ENCODE data around the gene CKM.
"Not testable (repeated sequence)": the region's sequence is repeated elsewhere in the genome, so short reads cannot be mapped to it uniquely, and the experiment has no call there.

The CKM gene

DNA sequence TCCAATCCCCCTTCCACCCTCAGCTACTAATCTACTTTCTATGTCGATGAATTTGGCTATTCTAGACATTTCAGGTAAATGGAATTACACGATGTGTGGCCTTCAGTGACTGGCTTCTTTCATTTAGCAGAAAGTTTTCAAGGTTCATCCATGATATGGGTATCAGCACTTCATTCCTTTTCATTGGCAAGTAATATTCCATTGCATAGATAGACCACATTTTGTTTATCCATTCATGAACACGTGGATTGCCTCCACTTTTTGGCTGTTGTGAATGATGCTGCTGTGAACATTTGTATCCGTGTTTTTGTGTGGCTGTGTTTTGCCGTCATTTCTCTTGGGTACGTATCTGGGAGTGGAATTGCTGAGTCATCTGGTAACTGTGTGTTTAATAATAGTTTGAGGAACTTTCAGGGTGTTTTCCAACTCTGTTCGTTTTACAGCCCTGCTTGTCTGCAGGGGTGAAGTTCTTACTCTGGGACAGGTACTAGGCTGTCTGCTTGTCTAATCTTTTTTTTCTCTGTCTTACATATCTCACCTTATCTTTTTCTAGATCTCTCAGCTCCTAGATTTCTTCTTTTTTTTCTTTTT is 39.1 kb downstream of the CKM start:
- no peak for DNase-seq

DNA sequence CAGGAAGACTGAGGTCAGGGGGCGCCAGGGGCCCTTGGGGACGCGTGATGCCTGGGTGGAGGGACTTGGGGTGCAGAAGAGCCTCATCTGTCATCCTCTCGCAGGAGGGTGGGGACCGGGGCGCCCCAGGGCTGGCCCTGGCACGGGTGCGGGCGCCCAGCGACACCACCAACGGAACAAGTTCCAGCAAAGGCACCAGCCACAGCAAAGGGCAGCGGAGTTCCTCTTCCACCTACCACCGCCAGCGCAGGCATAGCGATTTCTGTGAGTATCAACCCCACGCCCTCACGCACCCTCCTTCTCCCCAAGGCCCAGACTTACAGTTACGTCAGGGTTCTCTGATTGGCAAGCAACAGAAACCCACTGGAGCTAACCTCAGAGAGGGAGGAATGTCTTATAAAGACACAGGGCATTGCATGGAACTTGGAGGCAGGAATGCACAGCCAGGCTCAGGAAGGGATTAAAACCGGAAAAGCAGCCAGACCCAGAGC is 42.2 kb downstream of the CKM start:
- no peak for DNase-seq

DNA sequence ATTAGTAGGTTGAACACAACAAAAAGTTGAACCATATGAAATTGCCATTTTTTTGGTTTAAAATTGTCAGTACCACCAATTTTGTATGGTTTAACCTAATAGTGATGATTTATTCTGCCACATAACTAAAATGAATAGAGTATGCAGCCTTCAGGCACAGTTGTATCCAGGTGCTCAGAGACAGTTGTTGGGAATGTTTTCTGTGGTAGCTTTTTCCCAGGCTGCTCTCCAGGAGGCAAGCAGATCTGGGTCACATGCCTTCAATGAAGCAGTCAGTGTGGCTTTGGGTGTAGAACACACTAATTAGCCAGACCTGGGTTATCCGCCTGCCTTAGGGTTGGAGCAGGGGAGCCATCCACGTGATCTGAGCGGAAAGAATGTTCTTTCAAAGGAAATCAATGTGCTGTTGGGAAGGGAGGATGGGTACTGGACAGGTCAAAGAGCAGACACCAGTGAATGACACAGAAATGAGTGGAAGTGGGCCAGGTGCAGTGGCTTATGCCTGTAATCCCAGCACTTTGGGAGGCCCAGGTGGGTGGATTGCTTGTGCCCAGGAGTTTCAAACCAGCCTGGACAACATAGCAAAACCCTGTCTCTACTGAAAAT is 43.0 kb downstream of the CKM start:
- DNase-seq, result no peak

DNA sequence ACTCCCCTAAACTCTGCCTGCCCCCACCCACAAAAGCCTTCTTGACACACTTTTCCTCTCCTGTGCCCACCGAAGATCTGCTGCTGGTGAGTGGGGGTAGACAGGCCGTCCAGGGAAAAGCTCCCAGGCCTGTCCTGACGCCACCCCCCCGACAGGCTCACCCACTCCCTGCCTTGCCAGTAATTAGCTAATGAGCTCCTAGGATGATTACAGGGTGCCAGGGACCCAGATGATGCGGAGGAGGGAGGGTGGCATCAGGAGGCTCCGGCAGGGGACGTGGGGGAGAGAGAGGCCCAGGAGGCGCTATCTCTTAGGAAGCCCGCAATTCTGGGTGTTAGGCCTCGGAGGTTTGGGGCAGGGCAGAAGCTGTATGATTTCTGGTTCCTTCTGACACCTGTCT is 44.6 kb downstream of the CKM start:
- DNase-seq, result no peak

DNA sequence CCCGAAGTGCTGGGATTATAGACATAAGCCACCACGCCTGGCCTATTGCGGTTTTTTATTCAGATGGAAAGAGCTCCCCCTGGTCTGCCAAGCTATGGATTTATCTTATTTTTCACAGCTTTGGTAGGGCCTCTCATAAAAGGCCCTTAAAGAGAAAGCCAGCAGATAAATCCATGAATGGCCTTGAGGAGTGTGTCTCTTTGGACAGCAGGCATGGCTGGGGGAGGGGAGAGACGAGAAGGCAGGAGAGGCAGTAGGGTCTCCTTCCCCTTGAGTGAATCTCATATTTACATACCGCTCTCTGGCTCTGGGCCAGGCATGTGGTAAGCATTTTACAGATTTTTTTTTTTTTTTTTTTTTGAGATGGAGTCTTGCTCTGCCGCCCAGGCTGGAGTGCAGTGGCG is 46.4 kb downstream of the CKM start:
- DNase-seq, result no peak

DNA sequence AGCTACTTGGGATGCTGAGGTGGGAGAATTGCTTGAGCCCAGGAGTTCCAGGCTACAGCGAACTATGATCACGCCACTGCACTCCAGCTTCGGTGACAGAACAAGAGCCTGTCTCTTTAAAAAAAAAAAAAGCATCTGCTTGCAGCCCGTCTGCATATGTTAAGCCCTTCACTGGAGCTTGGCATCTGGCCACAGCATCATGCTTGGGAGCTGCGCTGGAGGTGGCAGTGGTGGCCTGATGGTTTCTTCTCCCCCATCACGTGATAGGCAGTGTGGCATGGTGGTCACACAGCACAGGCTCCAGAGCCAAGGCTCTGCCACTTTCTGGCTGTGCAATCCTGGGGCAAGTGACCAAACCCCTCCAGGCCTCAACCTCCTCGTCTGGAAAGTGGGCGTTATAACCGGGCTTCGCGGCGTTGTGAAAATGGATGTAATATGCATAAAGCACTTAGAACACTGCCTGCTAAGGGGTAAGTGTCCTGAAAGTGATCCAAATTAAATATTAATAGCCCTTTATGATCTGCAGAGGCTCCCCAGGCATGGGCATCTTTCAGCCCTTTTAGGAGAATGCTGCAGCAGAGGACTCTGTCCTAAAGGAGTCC is 47.2 kb downstream of the CKM start:
- DNase-seq, result no peak

DNA sequence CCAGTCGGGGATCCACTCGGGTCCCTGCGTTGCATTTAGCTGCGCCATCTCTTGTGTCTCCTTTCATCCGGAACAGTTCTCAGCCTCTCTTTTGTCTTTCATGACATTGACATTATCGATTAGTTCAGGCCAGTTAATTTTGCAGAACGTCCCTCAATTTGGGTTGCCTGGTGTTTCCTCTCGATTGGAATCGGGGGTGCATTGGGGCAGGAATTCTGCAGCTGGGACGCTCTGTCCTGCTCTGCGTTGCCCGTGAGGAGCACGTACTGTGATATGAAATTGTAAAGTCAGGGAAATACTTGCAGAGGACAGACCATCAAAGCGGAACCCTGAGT is 49.2 kb downstream of the CKM start:
- DNase-seq, result no peak

DNA sequence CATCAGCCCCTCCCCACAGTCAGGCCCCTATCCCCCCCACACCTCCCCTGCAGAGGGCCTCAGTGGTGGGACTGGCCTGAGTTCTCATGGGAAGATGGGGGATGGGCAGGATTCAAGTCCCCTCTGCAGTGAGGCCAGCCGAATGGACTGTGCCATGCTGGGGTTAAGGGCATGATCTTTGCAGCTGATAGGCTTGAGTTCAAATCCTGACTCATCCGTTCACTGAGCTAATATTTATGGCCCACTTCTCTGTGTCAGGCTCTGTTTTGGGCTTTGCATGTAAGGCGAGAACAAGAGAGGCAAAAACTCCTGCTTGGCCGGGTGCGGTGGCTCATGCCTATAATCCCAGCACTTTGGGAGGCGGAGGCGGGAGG is 51.0 kb downstream of the CKM start:
- DNase-seq, result no peak

DNA sequence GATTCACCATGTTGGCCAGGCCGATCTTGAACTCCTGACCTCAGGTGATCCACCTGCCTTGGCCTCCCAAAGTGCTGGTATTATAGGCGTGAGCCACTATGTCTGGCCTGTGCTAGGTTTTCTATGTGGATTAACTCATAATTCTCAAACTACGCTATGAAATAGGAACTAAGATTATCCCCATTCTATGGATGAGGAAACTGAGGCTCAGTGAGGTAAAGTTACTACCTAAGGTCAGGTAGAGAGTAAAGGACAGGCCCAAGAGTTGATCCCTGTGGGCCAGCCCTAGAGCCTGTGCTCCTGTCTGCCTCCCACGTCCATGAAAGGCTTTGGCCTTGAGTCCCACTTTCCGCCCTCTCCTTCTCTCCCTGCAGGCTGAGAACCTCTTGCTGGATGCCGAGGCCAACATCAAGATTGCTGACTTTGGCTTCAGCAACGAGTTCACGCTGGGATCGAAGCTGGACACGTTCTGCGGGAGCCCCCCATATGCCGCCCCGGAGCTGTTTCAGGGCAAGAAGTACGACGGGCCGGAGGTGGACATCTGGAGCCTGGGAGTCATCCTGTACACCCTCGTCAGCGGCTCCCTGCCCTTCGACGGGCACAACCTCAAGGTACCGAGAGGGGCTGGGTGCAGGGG is 51.5 kb downstream of the CKM start:
- DNase-seq, result no peak

DNA sequence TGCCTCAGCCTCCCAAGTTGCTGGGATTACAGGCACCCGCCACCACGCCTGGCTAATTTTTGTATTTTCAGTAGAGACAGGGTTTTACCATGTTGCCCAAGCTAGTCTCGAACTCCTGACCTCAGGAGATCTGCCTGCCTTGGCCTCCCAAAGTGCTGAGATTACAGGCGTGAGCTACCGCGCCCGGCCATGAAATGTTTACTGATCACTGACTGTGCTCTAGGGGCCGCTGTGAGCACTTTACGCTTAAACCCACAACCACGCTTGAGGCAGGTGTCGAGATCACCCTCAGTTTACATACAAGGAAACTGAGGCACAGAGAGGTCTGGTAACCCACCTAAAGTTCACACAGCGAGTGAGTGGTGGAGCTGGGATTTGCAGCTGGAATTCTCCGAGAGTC is 52.7 kb downstream of the CKM start:
- not testable (repeated sequence) for DNase-seq

DNA sequence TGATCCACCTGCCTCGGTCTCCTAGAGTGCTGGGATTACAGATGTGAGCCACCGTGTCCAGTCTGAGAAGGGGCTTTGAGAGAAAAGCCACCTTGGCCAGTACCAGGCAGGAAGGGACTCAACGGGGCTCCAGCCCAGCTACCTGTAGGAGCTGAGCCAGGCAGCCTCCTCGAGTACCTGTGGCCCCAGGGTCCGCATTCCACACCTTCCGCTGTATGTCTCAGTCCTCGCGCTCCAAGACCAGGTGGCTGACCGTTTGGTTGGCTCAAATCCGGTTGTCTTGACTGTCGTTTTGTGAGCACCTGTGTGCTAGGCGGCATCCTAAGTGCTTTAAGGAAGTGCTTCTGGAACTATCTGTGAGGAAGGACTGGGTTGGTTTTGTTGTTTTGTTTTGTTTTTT is 55.4 kb downstream of the CKM start:
- no peak for DNase-seq

DNA sequence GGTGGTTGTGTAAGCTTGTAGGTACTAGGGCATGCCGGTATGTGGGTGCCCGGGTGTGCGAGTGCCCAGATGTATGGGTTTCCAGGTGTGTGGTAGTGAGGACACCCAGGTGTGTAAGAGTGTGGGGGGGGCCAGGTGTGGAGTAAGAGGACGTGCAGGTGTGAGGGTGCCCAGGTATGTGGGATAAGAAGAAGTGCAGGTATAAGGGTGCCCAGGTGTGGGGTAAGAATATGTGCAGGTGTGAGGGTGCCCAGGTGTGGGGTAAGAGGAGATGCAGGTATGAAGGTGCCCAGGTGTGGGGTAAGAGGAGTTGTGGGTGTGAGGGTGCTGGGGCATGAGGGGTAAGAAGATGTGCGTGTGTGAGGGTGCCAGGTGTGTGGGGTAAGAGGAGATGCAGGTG is 57.3 kb downstream of the CKM start:
- no peak for DNase-seq

DNA sequence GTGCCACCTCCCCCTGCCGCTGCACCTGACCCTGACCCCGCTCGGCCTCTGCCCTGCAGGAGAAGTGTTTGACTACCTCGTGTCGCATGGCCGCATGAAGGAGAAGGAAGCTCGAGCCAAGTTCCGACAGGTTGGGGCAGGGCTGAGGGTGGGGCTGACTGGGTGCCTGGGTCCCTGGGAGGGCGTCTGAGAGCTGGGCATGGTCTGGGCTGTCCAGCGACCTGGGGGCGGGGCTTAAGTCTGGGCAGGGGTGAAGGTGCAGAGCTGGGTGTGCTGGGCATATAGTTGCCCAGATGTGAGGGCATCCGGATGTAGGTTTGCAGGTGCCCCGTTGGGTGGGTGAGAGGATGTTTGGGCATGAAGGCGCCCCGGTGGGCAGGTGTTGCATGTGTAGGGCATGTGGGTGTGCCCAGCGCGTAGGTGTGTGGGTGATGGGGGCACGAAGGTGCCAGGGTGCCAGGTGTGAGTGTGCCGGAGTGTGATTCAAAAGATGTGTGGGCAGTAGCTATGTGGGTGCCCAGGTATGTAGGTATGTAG is 57.8 kb downstream of the CKM start:
- no peak for DNase-seq

DNA sequence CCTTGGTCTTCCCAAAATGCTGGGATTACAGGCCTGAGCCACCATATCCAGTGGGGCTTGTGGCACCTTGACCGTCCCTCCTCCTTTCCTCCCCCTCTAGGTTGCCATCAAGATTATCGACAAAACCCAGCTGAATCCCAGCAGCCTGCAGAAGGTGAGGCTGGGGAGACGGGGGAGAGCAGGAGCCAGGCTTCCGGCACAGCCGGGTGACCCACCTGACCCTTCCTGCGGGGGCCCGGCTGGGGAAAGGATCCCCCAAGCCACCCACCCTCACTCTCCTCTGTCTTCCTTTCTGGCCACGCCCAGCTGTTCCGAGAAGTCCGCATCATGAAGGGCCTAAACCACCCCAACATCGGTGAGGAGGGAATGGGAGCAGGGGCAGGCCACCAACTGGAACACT is 59.7 kb downstream of the CKM start:
- no peak for DNase-seq

DNA sequence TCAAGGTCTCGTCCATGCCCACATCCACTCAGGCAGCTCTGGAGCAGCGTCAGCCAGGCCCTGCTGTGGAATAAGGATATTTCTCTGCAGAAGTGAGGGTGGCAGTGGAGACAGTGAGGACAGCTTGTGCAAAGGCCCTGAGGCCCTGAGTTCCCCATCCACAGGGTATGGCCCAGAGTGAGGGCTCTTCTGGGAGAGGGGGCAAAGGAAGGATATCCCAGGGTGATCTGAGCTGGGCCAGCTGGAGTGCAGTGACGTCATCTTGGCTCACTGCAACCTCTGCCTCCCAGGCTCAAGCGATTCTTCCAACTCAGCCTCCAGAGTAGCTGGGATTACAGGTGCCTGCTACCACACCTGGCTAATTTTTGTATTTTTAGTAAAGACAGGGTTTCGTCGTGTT is 60.1 kb downstream of the CKM start:
- DNase-seq, result no peak

DNA sequence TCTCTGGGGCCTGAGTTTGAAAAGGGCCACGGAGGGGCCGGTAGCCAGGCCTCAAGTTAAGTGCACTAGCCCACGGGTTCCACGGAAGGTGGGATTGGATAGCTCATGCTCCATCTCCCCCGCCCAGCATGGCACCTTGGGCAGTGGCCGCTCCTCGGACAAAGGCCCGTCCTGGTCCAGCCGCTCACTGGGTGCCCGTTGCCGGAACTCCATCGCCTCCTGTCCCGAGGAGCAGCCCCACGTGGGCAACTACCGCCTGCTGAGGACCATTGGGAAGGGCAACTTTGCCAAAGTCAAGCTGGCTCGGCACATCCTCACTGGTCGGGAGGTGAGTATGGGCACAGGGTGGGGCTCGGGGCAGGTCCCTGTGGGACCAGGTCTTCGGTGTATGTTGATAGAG is 63.8 kb downstream of the CKM start:
- no peak for DNase-seq

DNA sequence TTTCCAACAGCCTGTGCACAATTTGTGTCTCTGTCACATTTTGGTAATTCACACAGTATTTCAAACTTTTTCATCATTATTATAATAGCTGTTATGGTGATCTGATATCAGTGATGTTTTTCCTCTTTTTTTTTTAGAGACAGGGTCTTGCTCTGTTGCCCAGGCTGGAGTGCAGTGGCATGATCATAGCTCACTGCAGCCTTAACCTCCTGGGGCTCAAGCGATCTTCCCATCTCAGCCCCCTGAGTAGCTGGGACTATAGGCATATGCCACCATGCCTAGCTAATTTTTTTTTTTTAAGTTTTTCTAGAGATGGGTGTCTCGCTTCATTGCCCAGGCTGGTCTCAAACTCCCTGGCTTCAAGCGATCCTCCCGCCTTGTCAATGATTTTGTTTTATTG is 65.8 kb downstream of the CKM start:
- no peak for DNase-seq
